ENCODE results near the gene AMELX.

Gene AMELX

DNA sequence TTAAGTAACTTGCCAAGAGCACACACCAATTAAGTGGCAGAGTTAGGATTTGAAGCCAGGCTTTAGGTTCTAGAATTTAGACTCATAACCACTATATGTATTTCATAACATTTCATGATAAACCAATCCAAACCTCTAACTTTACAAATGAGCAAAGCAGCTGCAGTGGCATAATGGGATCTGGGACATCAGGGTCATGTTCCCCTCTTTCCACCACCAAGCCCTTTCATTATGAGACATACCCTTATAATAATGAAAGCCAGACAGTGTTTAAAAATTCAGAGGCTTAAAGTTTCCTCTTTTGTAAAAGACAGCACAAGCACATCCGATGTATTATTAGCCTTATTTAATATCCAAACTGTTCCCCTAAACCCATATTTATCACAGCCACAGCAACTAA is 28.3 kb upstream of the AMELX start:
- DNase-seq (ENCODE audit: low spot score), result no peak
- TF ChIP-seq, protein P1, sequence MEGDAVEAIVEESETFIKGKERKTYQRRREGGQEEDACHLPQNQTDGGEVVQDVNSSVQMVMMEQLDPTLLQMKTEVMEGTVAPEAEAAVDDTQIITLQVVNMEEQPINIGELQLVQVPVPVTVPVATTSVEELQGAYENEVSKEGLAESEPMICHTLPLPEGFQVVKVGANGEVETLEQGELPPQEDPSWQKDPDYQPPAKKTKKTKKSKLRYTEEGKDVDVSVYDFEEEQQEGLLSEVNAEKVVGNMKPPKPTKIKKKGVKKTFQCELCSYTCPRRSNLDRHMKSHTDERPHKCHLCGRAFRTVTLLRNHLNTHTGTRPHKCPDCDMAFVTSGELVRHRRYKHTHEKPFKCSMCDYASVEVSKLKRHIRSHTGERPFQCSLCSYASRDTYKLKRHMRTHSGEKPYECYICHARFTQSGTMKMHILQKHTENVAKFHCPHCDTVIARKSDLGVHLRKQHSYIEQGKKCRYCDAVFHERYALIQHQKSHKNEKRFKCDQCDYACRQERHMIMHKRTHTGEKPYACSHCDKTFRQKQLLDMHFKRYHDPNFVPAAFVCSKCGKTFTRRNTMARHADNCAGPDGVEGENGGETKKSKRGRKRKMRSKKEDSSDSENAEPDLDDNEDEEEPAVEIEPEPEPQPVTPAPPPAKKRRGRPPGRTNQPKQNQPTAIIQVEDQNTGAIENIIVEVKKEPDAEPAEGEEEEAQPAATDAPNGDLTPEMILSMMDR (IDR thresholded peaks at IDR 0.05; ENCODE audit: extremely low read depth, missing control alignments), result no peak

DNA sequence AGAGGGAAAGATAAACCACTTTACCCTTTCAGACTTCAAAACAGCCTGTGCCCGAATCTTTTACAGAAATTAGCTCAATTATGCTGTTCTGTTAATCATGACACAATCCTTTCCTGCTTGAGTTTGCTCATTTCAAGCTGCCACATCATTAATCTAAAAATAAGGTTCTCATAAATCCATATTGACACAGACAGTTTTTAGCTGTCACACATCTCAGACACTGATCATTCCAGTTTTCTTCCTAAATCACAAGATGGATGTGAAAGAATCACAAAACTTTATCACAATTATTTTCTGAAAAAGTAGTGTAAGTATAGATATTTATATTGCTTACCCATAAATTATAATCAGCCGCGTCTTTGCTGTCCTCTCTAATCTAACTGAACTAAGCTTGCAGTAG is 27.9 kb upstream of the AMELX start:
- DNase-seq (ENCODE audit: low spot score), result no peak
- TF ChIP-seq, protein P1 (IDR thresholded peaks at IDR 0.05; ENCODE audit: extremely low read depth, missing control alignments), result no peak

DNA sequence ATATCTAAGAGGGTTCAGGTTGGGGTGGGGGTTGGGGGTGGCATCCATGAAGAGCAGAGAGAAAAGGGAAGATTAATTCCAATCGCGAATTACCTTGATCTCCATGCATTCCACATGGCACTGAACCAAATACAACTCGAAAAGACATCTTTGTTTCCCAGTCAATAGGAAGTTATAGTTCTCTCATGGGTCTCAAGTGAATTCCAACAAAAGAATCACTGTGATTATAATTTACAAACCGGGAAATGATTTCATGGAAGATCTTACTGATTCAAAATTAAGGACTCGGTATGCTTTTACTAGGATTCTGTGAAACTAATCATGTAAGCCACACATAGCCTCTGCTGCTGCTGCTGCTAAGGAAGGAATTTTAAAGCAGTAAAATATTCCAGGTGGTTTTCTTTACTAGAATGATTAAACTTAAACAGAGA is 26.6 kb upstream of the AMELX start:
- DNase-seq (ENCODE audit: low spot score), result no peak
- TF ChIP-seq, protein P1 (IDR thresholded peaks at IDR 0.05; ENCODE audit: extremely low read depth, missing control alignments), result no peak

DNA sequence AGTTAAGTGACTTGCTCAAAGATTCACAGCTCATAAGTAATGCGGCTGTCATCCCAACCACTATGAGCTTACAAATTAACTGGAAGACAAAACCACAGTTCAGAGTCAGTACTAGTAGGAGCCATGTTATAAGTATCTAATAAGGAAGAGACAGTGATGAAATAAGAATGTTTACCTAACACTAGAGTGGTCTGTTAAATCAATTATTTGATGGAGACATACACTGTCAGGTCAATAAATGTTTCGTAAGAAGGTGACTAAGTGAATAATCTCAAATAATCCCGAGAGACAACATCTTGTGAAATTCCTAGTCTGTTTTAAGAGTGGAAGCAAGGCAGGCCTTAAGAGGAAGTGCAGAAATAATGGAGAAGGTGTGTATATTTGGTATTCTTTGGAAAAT is 25.8 kb upstream of the AMELX start:
- TF ChIP-seq, protein P1 (IDR thresholded peaks at IDR 0.05; ENCODE audit: extremely low read depth, missing control alignments), result no peak
- no peak for DNase-seq (ENCODE audit: low spot score)

DNA sequence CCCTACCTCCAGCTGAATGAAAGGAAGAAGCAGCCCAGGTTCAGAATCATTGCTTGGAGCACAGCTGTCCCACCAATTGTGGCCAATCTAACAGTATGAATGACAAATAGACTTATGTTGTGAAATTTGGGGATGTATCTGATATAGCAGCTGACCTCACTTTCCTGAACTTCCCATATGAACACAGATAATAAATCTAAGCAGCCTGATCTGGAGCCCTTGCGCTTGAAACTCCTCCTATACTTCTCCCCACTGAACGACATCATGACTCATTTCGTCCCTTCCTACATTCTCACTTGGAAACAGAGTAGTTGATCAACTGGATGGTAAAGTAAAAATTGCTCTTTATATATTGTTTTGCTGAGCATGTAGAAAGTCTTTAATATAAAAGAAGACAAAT is 24.2 kb upstream of the AMELX start:
- DNase-seq (ENCODE audit: low spot score), result no peak
- TF ChIP-seq, protein P1 (IDR thresholded peaks at IDR 0.05; ENCODE audit: extremely low read depth, missing control alignments), result no peak

DNA sequence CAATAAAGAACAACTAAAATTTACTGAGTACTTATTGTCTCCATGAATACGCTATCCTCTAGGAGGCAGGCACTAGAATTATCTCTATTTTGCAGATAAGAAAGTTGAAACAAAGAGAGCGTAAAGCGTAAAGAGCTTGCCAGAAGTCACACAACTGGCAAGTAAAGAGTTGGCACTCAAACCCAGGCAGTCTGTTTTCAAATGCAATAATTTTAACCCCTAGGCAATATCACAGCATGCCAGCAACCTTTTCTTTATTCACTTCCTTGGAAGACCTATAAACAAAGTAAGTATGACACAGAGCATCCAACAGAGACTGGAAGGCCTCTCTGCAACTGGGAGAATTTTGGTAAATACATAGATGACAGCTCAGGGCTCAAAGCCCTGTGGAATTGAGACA is 23.2 kb upstream of the AMELX start:
- DNase-seq (ENCODE audit: low spot score), result no peak
- TF ChIP-seq, protein P1 (IDR thresholded peaks at IDR 0.05; ENCODE audit: extremely low read depth, missing control alignments), result no peak

DNA sequence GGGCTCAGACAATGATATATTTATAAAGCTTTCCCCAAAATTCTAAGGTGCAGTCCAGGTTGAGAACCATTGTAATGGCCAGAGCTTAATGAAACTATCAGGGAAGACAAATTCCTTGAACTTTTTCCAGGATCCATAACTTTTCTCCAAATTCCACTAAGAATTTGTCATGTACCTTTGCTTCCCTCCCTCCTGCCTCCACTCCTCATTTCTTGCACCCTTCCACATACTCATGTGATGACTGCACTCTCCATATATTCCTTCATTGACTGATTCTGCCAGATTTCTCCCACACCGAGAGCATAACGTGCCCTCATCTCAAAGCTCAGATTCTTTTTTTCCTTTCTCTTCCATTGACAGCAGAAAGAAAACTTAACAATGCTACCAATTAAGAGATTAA is 20.9 kb upstream of the AMELX start:
- DNase-seq (ENCODE audit: low spot score), result no peak
- TF ChIP-seq, protein P1 (IDR thresholded peaks at IDR 0.05; ENCODE audit: extremely low read depth, missing control alignments), result no peak

Data from GM20000 (cell line).